HG03064 (cell line): ENCODE data around the gene TGDS.
"Not testable (repeated sequence)": the region's sequence is repeated elsewhere in the genome, so short reads cannot be mapped to it uniquely, and the experiment has no call there.

Experiments used
- ATAC-seq: cut with Tn5 transposase; IDR thresholded peaks from one replicate; pipeline ENCODE4 v1.9.1; 2021; ENCODE audit warnings: low read depth; ENCODE audit not compliant: unreplicated experiment

The TGDS gene

GRCh38 chr13:94595950-94596574, at the start of gene TGDS:
TSS of gene TGDS (minus strand) at chr13:94596152. CDS start at chr13:94596136, 16 bp downstream.
- peak; percentile 96 for ATAC-seq

- ATAC-seq = no peak
Observed at GRCh38 chr13:94641409-94641941, 45.5 kb upstream of the TGDS start.

GRCh38 chr13:94640721-94641120, 44.8 kb upstream of the TGDS start:
- no peak for ATAC-seq

GRCh38 chr13:94637677-94638076, 41.7 kb upstream of the TGDS start:
- not testable (repeated sequence) for ATAC-seq

GRCh38 chr13:94636942-94637578, 41.1 kb upstream of the TGDS start:
- no peak for ATAC-seq

GRCh38 chr13:94636096-94636495, 40.1 kb upstream of the TGDS start:
- not testable (repeated sequence) for ATAC-seq

- ATAC-seq = no peak
Observed at GRCh38 chr13:94632226-94632980, 36.5 kb upstream of the TGDS start.

GRCh38 chr13:94630858-94631257, 34.9 kb upstream of the TGDS start:
- no peak for ATAC-seq

GRCh38 chr13:94623316-94623715, 27.4 kb upstream of the TGDS start:
- no peak for ATAC-seq

- no peak for ATAC-seq
Observed at GRCh38 chr13:94622344-94622743, 26.4 kb upstream of the TGDS start.

GRCh38 chr13:94620286-94620896, 24.4 kb upstream of the TGDS start:
- ATAC-seq = peak; percentile 77

- no peak for ATAC-seq
Observed at GRCh38 chr13:94617389-94618000, 21.5 kb upstream of the TGDS start.

GRCh38 chr13:94613051-94613450, 17.1 kb upstream of the TGDS start:
- no peak for ATAC-seq

GRCh38 chr13:94612050-94612449, 16.1 kb upstream of the TGDS start:
- no peak for ATAC-seq

- no peak for ATAC-seq
Observed at GRCh38 chr13:94610475-94610874, 14.5 kb upstream of the TGDS start.

GRCh38 chr13:94609196-94609595, 13.2 kb upstream of the TGDS start:
- ATAC-seq = no peak

GRCh38 chr13:94608586-94608985, 12.6 kb upstream of the TGDS start:
- no peak for ATAC-seq

GRCh38 chr13:94607939-94608338, 12.0 kb upstream of the TGDS start:
- ATAC-seq = no peak

- no peak for ATAC-seq
Observed at GRCh38 chr13:94607056-94607455, 11.1 kb upstream of the TGDS start.

GRCh38 chr13:94602467-94602866, 6.5 kb upstream of the TGDS start:
- no peak for ATAC-seq
